Measurements from ENCODE around the gene UGT1A8. TPM values are rescaled to one million over a fixed set of nuclear protein-coding genes. Genes with fewer than 3 reads are reported as not detected.

The UGT1A8 gene
- total RNA-seq, 2 donors from 2014 or later = not detected

DNA sequence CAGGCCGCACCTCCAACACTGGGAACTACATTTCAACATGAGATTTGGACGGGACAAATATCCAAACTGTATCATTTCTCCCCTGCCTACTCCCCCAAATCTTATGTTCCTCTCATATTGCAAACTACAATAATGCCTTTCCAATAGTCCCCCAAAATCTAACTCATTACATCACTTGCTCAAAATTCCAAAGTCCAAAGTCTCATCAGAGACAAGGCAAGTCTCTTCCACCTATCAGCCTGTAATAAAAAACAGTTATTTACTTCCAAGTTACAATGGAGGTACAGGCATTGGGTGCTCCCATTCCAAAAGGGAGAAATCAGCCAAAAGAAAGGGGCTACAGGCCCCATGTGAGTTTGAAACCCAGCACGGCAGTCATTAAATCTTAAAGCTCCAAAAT, 12.6 kb upstream of the UGT1A8 start:
- no peak for DNase-seq
- H3K27me3 ChIP-seq (ENCODE audit: control insufficient read depth, insufficient read depth, low read length, poor library complexity, severe bottlenecking) = no peaks in the 10 kb centered on the region
- TF ChIP-seq, protein P1, sequence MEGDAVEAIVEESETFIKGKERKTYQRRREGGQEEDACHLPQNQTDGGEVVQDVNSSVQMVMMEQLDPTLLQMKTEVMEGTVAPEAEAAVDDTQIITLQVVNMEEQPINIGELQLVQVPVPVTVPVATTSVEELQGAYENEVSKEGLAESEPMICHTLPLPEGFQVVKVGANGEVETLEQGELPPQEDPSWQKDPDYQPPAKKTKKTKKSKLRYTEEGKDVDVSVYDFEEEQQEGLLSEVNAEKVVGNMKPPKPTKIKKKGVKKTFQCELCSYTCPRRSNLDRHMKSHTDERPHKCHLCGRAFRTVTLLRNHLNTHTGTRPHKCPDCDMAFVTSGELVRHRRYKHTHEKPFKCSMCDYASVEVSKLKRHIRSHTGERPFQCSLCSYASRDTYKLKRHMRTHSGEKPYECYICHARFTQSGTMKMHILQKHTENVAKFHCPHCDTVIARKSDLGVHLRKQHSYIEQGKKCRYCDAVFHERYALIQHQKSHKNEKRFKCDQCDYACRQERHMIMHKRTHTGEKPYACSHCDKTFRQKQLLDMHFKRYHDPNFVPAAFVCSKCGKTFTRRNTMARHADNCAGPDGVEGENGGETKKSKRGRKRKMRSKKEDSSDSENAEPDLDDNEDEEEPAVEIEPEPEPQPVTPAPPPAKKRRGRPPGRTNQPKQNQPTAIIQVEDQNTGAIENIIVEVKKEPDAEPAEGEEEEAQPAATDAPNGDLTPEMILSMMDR (conservative IDR thresholded peaks at IDR 0.05) = no peak
- H3K4me1 ChIP-seq (ENCODE audit: control insufficient read depth, insufficient read depth, low read length) = no peaks in the 10 kb centered on the region
- no peak overlapping the region for H3K4me3 Mint-ChIP-seq
- H3K4me3 ChIP-seq (ENCODE audit: low read length) = no peak overlapping the region
- no peaks in the 10 kb centered on the region for H3K36me3 ChIP-seq (ENCODE audit: control insufficient read depth, insufficient read depth, low read length)
- no peak overlapping the region for H3K9ac ChIP-seq (ENCODE audit: extremely low read depth, low read length, poor library complexity, severe bottlenecking)
- H3K4me1 Mint-ChIP-seq = no peaks in the 10 kb centered on the region
- H3K27me3 Mint-ChIP-seq (ENCODE audit: insufficient read depth) = peaks cover 4% of the 10 kb centered on the region
- no peaks in the 10 kb centered on the region for H3K9me3 ChIP-seq (ENCODE audit: control insufficient read depth, low read length)
- no peak overlapping the region for H3K27ac Mint-ChIP-seq
- no peak overlapping the region for H3K27ac ChIP-seq (ENCODE audit: low read depth, low read length)
- H3K9me3 Mint-ChIP-seq = peaks cover 4% of the 10 kb centered on the region
- H3K36me3 Mint-ChIP-seq (ENCODE audit: low read depth) = no peaks in the 10 kb centered on the region
- WGBS, 2 experiments (ENCODE audit: insufficient coverage in 1 of 2, insufficient read length in 1 of 2) = 89 to 93% methylated on average over 2 to 3 of the region's 3 CpGs

- H3K4me3 Mint-ChIP-seq = no peak overlapping the region
- no peaks in the 10 kb centered on the region for H3K27me3 ChIP-seq (ENCODE audit: control insufficient read depth, insufficient read depth, low read length, poor library complexity, severe bottlenecking)
- H3K36me3 Mint-ChIP-seq (ENCODE audit: low read depth) = no peaks in the 10 kb centered on the region
- no peak for DNase-seq
- H3K9ac ChIP-seq (ENCODE audit: extremely low read depth, low read length, poor library complexity, severe bottlenecking) = no peak overlapping the region
- H3K27ac ChIP-seq (ENCODE audit: low read depth, low read length) = no peak overlapping the region
- H3K4me1 Mint-ChIP-seq = no peaks in the 10 kb centered on the region
- H3K9me3 Mint-ChIP-seq = peaks cover 7% of the 10 kb centered on the region
- H3K27me3 Mint-ChIP-seq (ENCODE audit: insufficient read depth) = no peaks in the 10 kb centered on the region
- 88% methylated on average over 1 of the region's 1 CpG; no CpG with 5 or more reads in 1 of the 2 experiments for WGBS, 2 experiments (ENCODE audit: insufficient coverage in 1 of 2, insufficient read length in 1 of 2)
- TF ChIP-seq, protein P1 (conservative IDR thresholded peaks at IDR 0.05) = no peak
- no peaks in the 10 kb centered on the region for H3K4me1 ChIP-seq (ENCODE audit: control insufficient read depth, insufficient read depth, low read length)
- no peak overlapping the region for H3K27ac Mint-ChIP-seq
- H3K36me3 ChIP-seq (ENCODE audit: control insufficient read depth, insufficient read depth, low read length) = no peaks in the 10 kb centered on the region
- H3K9me3 ChIP-seq (ENCODE audit: control insufficient read depth, low read length) = no peaks in the 10 kb centered on the region
- no peak overlapping the region for H3K4me3 ChIP-seq (ENCODE audit: low read length)
Measured at GRCh38 chr2:233605680-233606079, 11.8 kb upstream of the UGT1A8 start.

DNA sequence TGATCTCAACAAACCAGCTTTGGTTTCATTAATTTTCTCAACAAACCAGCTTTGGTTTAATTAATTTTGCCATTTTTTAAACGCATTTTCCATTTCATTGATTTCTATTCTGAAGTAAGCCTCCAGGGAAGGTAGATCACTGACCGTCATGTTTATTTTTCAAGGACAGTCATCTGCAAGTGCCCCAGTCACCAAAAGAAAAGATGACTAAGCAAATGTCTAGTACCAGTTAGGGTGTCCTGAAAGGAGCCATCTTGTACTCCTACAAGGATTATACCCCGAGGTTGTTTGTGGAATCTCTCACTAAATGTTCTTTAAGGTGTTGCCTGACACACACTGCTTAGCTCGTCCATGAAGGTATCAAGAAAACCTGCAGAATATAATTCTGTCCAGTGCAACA, 6.1 kb upstream of the UGT1A8 start:
- Histone ChIP-seq H3K27ac (ENCODE audit: low read depth, low read length) (no peak overlapping the region), H3K9ac (ENCODE audit: extremely low read depth, low read length, poor library complexity, severe bottlenecking) (no peak overlapping the region), H3K36me3 (ENCODE audit: control insufficient read depth, insufficient read depth, low read length) (no peaks in the 10 kb centered on the region), H3K9me3 (ENCODE audit: control insufficient read depth, low read length) (no peaks in the 10 kb centered on the region), H3K4me3 (ENCODE audit: low read length) (no peak overlapping the region), H3K27me3 (ENCODE audit: control insufficient read depth, insufficient read depth, low read length, poor library complexity, severe bottlenecking) (no peaks in the 10 kb centered on the region), H3K4me1 (ENCODE audit: control insufficient read depth, insufficient read depth, low read length) (no peaks in the 10 kb centered on the region)
- Mint-ChIP-seq H3K4me1 (no peaks in the 10 kb centered on the region), H3K27me3 (ENCODE audit: insufficient read depth) (peaks cover 12% of the 10 kb centered on the region), H3K4me3 (no peak overlapping the region), H3K9me3 (peaks cover 41% of the 10 kb centered on the region), H3K27ac (no peak overlapping the region), H3K36me3 (ENCODE audit: low read depth) (no peaks in the 10 kb centered on the region)
- TF ChIP-seq, protein P1 (conservative IDR thresholded peaks at IDR 0.05) = no peak
- 77 to 83% methylated on average over 3 to 4 of the region's 4 CpGs for whole genome bisulfite sequencing, 2 experiments (ENCODE audit: insufficient coverage in 1 of 2, insufficient read length in 1 of 2)
- DNase-seq = no peak
